T-helper 1 cell treated with Interleukin-12 subunit alpha and Interleukin-12 subunit beta and Interleukin-4 antibody, amounts not matched to agents 30 μg/mL and 1 μg/mL, for 36 hours (primary cell): ENCODE results near the gene ZNF112.
A peak's percentile ranks its signal among the peaks of the same experiment; 100 is the strongest.

ENCODE experiments used
- H3K27ac Mint-ChIP-seq: one replicate; pipeline ENCODE4 v1.8.0; 2021; ENCODE audit warnings: mild to moderate bottlenecking, mixed read lengths
- H3K27me3 Mint-ChIP-seq: one replicate; pipeline ENCODE4 v1.8.0; 2021; ENCODE audit warnings: low read depth, mixed read lengths
- H3K36me3 Mint-ChIP-seq: one replicate; pipeline ENCODE4 v1.8.0; 2021; ENCODE audit warnings: low read depth, mixed read lengths
- H3K4me1 Mint-ChIP-seq: one replicate; pipeline ENCODE4 v1.8.0; 2021; ENCODE audit warnings: low read depth, mixed read lengths
- H3K4me3 Mint-ChIP-seq: one replicate; pipeline ENCODE4 v1.8.0; 2021; ENCODE audit warnings: mild to moderate bottlenecking, moderate library complexity, mixed read lengths
- H3K9me3 Mint-ChIP-seq: one replicate; pipeline ENCODE4 v1.8.0; 2021; ENCODE audit warnings: mixed read lengths

The ZNF112 gene

GRCh38 chr19:44308011-44308410, 48.5 kb downstream of the ZNF112 start:
- no peak overlapping the region for H3K27ac Mint-ChIP-seq
- no peak overlapping the region for H3K4me3 Mint-ChIP-seq
- no peaks in the 10 kb centered on the region for H3K27me3 Mint-ChIP-seq
- H3K36me3 Mint-ChIP-seq, result peaks cover 2% of the 10 kb centered on the region
- peaks cover 12% of the 10 kb centered on the region for H3K4me1 Mint-ChIP-seq
- H3K9me3 Mint-ChIP-seq, result peaks cover 29% of the 10 kb centered on the region

GRCh38 chr19:44306283-44306682, 50.2 kb downstream of the ZNF112 start:
- Mint-ChIP-seq H3K27ac (no peak overlapping the region), H3K4me1 (peaks cover 12% of the 10 kb centered on the region), H3K27me3 (no peaks in the 10 kb centered on the region), H3K9me3 (peaks cover 33% of the 10 kb centered on the region), H3K4me3 (no peak overlapping the region), H3K36me3 (peaks cover 10% of the 10 kb centered on the region)

- H3K4me3 Mint-ChIP-seq, result peak overlapping the region; percentile 34
- no peaks in the 10 kb centered on the region for H3K27me3 Mint-ChIP-seq
- H3K9me3 Mint-ChIP-seq, result peaks cover 33% of the 10 kb centered on the region
- no peak overlapping the region for H3K27ac Mint-ChIP-seq
- H3K4me1 Mint-ChIP-seq, result peaks cover 12% of the 10 kb centered on the region
- peaks cover 15% of the 10 kb centered on the region for H3K36me3 Mint-ChIP-seq
Observed at GRCh38 chr19:44305457-44305856, 51.0 kb downstream of the ZNF112 start.

GRCh38 chr19:44304659-44305193, 51.8 kb downstream of the ZNF112 start, which contains the start of gene ZNF235:
TSS of gene ZNF235 (minus strand) at chr19:44305025. CDS start at chr19:44303404, 1,621 bp downstream.
- H3K27me3 Mint-ChIP-seq, result no peaks in the 10 kb centered on the region
- peaks cover 12% of the 10 kb centered on the region for H3K4me1 Mint-ChIP-seq
- peaks cover 19% of the 10 kb centered on the region for H3K36me3 Mint-ChIP-seq
- peak within 1 kb of the TSS; percentile 91 for H3K4me3 Mint-ChIP-seq
- peak within 1 kb of the TSS; percentile 59 for H3K27ac Mint-ChIP-seq
- H3K9me3 Mint-ChIP-seq, result peaks cover 28% of the 10 kb centered on the region

GRCh38 chr19:44303976-44304568, 52.4 kb downstream of the ZNF112 start:
- H3K4me1 Mint-ChIP-seq, result peaks cover 12% of the 10 kb centered on the region
- H3K36me3 Mint-ChIP-seq, result peaks cover 23% of the 10 kb centered on the region
- peak overlapping the region; percentile 39 for H3K27ac Mint-ChIP-seq
- no peaks in the 10 kb centered on the region for H3K27me3 Mint-ChIP-seq
- peaks cover 27% of the 10 kb centered on the region for H3K9me3 Mint-ChIP-seq
- peak overlapping the region; percentile 91 for H3K4me3 Mint-ChIP-seq

- peaks cover 28% of the 10 kb centered on the region for H3K36me3 Mint-ChIP-seq
- peaks cover 12% of the 10 kb centered on the region for H3K4me1 Mint-ChIP-seq
- H3K27me3 Mint-ChIP-seq, result no peaks in the 10 kb centered on the region
- peaks cover 27% of the 10 kb centered on the region for H3K9me3 Mint-ChIP-seq
- H3K27ac Mint-ChIP-seq, result no peak overlapping the region
- peak overlapping the region; percentile 91 for H3K4me3 Mint-ChIP-seq
Observed at GRCh38 chr19:44303320-44303719, 53.2 kb downstream of the ZNF112 start.

GRCh38 chr19:44284968-44285367, 71.5 kb downstream of the ZNF112 start:
- Mint-ChIP-seq H3K4me3 (no peak overlapping the region), H3K27ac (no peak overlapping the region), H3K9me3 (peaks cover 87% of the 10 kb centered on the region), H3K4me1 (no peaks in the 10 kb centered on the region), H3K27me3 (no peaks in the 10 kb centered on the region), H3K36me3 (peaks cover 30% of the 10 kb centered on the region)

- Mint-ChIP-seq H3K9me3 (peaks cover 82% of the 10 kb centered on the region), H3K27ac (no peak overlapping the region), H3K27me3 (no peaks in the 10 kb centered on the region), H3K36me3 (peaks cover 9% of the 10 kb centered on the region), H3K4me1 (no peaks in the 10 kb centered on the region), H3K4me3 (no peak overlapping the region)
Observed at GRCh38 chr19:44282846-44283245, 73.6 kb downstream of the ZNF112 start.

GRCh38 chr19:44280916-44281315, 75.6 kb downstream of the ZNF112 start:
- H3K36me3 Mint-ChIP-seq, result peaks cover 1% of the 10 kb centered on the region
- peaks cover 83% of the 10 kb centered on the region for H3K9me3 Mint-ChIP-seq
- no peaks in the 10 kb centered on the region for H3K4me1 Mint-ChIP-seq
- no peaks in the 10 kb centered on the region for H3K27me3 Mint-ChIP-seq
- no peak overlapping the region for H3K4me3 Mint-ChIP-seq
- no peak overlapping the region for H3K27ac Mint-ChIP-seq

GRCh38 chr19:44278181-44278690, 78.2 kb downstream of the ZNF112 start:
- peaks cover 82% of the 10 kb centered on the region for H3K9me3 Mint-ChIP-seq

GRCh38 chr19:44277331-44277730, 79.1 kb downstream of the ZNF112 start:
- H3K9me3 Mint-ChIP-seq, result peaks cover 79% of the 10 kb centered on the region
- H3K27me3 Mint-ChIP-seq, result no peaks in the 10 kb centered on the region
- no peak overlapping the region for H3K4me3 Mint-ChIP-seq
- H3K36me3 Mint-ChIP-seq, result peaks cover 1% of the 10 kb centered on the region
- H3K4me1 Mint-ChIP-seq, result no peaks in the 10 kb centered on the region
- no peak overlapping the region for H3K27ac Mint-ChIP-seq

More at GRCh38 chr19:44278181-44278690, 78.2 kb downstream of the ZNF112 start:
- Mint-ChIP-seq H3K4me1 (no peaks in the 10 kb centered on the region), H3K27me3 (no peaks in the 10 kb centered on the region), H3K36me3 (peaks cover 1% of the 10 kb centered on the region), H3K4me3 (no peak overlapping the region), H3K27ac (no peak overlapping the region)
